Islet precursor cell (in vitro differentiated cells): ENCODE measurements around the gene FLVCR1.
"Not testable (repeated sequence)": the region's sequence is repeated elsewhere in the genome, so short reads cannot be mapped to it uniquely, and the experiment has no call there.

ENCODE experiments used
- DNase-seq: peaks from one replicate; pipeline ENCODE4 v3.0.0-alpha.2; 2018

The FLVCR1 gene

GRCh38 chr1:212860713-212861581 lies 2.9 kb downstream of the FLVCR1 start:
- DNase-seq = no peak

DNA sequence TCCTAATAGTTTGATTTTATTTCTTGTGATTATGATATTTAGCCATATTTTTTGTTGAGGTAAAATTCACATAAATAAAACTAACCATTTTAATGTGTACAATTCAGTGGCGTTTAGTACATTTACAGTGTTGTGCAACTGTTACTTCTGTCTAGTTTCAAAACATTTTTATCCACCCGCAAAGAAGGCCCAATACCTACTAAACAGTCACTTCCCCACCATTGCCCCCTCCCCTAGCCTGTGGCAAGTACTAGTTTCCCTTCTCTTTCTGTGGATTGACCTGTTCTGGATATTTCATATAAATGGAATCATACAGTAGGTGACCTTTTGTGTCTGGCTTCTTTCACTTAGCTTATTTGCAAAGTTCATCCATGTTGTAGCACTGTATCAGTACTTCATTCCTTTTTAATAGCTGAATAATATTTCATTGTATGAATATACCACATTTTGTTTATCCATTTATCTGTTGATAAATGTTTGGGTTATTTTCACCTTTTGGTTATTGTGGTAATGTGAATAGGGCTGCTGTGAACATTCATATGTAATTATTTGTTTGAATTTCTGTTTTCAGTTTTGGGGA lies 4.1 kb downstream of the FLVCR1 start:
- no peak for DNase-seq

DNA sequence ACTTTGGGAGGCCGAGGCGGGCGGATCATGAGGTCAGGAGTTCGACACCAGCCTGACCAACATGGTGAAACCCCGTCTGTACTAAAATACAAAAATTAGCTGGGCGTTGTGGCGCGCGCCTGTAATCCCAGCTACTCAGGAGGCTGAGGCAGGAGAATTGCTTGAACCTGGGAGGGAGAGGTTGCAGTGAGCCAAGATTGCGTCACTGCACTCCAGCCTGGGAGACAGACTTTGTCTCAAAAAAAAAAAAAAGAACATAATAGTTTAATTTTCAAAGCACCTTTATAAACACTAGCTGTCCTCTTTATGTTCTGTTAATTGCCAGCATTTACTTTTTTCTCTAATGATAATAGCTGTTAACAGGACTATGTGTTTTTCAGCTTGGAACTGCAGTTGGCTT lies 5.3 kb downstream of the FLVCR1 start:
- DNase-seq = not testable (repeated sequence)

DNA sequence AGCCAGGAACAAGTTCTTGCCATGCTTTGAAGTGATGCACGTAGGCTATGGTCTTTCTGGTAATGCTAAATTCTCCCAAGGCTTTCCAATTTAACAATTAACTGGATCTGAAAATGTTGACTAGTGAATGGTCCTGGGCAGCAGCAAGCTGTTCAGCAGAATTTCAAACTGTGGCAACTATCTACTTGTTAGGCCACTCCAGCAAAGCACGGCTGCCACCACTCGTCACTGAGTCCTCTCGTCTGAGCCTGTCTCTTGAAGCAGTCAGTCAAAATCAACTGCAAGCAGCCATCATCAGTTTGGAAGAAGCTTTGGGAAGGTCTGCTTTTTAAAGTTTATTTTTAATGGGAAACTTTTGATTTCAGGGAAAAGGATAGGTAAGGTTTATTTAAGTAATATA lies 6.1 kb downstream of the FLVCR1 start:
- no peak for DNase-seq

DNA sequence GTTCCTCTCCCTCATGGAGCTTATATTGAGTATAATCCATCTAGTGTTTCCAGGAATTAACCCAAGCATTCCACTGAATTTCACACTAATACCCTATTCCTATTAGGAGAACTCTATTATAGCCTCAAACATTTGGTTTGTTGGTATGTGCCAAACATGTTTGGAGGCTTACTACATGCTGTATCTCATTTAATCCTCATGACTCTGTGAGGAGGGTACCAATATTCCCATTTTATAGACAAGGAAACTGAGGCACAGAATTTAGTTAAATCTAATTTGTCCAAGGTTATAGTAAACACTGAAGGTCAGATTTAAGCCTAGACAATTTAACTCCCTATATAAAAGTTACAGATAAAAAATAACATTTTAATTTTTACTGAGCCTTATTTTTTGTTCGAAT lies 9.1 kb downstream of the FLVCR1 start:
- no peak for DNase-seq

DNA sequence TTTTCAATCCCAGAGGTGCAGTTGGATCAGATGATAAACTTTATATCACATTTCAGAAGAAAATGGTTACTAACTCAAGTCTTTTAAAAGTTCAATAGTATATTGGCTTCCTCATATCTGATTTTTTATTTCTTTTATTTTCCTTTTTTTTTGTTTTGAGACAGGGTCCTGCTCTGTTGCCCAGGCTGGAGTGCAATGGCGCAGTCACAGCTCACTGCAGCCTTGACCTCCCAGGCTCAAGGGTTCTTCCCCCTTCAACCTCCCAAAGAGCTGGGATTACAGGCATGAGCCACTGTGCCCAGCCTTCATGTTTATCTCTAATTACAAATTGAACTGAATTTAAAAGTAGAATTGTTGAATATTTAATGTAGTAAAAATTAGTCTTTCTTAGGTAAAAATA lies 13.9 kb downstream of the FLVCR1 start:
- no peak for DNase-seq

- DNase-seq = no peak
Observed at GRCh38 chr1:212873518-212873917, 15.4 kb downstream of the FLVCR1 start.

- no peak for DNase-seq
Observed at GRCh38 chr1:212878418-212878817, 20.3 kb downstream of the FLVCR1 start.

DNA sequence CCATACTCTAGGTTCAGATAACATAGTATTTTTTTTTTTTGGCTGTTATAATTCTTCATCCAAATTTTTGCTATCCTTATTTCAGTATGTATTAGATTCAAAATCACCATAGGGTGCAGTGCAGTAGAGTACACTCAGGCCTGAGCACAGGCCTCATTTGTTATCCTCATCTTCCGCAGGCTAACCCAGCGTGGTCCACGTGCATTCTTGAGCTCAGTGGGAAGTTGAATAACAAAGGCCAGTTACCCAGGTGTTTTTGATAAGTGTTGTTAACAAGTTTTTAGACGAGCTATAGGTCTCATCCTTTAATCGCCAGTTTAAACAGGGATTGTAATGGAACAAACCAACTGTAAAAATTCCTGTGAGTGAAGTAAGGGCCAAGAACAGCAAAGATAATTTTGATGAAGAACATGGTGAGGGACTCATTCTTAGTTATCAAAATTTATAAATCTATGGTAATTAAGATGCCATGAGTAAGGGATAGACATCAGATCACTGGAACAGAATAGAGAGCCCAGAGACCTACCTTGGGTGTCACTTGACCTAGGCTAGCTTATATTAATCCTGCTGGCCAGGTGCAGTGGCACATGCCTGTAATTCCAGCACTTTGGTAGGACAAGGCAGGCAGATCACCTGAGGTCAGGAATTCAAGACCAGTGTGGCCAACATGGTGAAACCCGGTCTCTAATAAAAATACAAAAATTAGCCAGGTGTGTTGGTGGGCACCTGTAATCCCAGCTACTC lies 22.0 kb downstream of the FLVCR1 start:
- no peak for DNase-seq

GRCh38 chr1:212884592-212884991 lies 26.5 kb downstream of the FLVCR1 start:
- DNase-seq = no peak

DNA sequence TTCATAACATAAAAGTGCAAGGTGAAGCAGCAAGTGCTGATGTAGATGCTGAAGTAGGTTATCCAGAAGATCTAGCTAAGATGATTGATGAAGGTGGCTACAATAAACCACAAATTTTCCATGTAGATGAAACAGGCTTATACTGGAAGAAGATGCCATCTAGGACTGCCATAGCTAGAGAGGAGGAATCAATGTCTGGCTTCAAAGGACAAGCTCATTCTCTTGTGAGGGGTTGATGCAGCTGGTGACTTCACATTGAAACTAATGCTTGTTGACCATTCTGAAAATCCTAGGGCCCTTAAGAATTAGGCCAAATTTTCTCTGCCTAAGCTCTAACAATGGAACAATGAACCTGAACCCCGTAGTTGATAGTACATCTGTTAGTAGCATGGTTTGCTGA lies 34.0 kb downstream of the FLVCR1 start:
- no peak for DNase-seq

GRCh38 chr1:212899845-212900244 lies 41.8 kb downstream of the FLVCR1 start:
- no peak for DNase-seq

DNA sequence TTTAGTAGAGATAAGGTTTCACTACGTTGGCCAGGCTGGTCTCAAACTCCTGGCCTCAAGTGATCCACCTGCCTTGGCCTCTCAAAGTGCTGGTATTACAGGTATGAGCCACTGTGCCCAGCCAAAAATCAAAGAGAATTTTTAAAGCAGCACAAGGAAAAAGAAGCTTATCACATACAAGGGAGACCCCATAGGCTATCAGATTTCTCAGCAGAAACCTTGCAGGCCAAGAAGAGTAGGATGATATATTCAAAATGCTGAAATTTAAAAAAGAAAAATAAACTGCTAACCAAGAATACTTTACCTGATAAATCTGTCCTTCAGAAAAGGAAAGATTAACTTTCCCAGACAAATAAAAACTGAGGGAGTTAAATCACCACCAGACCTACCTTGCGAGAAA lies 43.2 kb downstream of the FLVCR1 start:
- DNase-seq = no peak

GRCh38 chr1:212902054-212902453 lies 44.0 kb downstream of the FLVCR1 start:
- no peak for DNase-seq

GRCh38 chr1:212903664-212904063 lies 45.6 kb downstream of the FLVCR1 start:
- no peak for DNase-seq

DNA sequence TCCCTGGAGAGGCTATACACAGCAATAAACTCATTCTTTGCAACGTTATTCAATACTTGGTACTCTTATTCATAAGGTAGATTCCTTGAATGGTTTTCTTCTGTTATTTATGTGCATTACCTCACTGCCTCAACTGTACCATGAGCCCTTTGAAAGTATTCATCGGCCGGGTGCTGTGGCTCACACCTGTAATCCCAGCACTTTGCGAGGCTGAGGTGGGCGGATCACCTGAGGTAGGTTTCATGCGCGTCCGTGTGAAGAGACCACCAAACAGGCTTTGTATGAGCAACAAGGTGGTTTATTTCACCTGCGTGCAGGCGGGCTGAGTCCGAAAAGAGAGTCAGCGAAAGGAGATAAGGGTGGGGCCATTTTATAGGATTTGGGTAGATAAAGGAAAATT lies 50.0 kb downstream of the FLVCR1 start:
- DNase-seq = not testable (repeated sequence)

DNA sequence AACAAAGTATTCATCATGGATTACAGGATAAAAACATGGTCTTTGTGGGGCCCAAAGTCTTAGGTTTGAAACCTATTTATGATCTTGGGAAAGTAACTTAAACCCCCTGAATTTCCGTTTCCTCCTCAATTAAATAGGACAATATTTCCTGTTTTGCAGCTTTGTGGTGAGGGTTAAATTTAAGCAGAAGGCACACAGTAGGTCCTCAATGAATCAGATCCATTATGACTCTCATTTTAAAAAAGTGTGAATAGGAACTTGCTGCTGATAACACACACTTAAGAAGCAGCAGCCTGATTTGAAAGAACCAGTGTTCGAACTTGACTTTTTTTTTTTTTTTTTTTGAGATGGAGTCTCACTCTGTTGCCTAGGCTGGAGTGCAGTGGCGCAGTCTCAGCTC lies 50.9 kb downstream of the FLVCR1 start:
- no peak for DNase-seq

DNA sequence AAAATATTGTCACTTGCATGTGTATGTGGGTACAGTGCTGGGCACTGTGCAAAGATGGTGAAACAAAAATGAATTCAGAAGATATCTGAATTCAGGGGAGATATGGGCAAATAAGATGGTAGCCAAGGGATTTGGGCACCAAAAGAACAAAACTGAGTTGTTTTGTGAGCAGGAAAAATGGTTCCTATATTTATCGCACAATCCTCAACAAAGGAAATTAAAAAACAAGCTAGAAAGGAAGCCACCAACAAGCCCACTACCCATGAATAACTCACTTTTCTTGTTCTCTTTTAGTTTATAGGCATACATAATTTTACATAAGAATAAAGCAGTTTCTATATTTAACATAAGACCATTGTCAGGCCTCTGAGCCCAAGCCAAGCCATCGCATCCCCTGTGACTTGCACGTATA lies 51.6 kb downstream of the FLVCR1 start:
- DNase-seq = no peak

DNA sequence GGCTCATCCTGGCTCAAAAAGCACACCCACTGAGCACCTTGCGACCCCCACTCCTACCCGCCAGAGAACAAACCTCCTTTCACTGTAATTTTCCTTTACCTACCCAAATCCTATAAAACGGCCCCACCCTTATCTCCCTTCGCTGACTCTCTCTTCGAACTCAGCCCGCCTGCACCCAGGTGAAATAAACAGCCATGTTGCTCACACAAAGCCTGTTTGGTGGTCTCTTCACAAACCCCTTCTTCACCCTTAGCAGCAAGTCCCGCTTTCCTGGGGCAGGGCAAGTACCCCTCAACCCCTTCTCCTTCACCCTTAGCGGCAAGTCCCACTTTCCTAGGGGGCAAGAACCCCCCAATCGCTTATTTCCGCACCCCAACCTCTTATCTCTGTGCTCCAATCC lies 52.1 kb downstream of the FLVCR1 start:
- DNase-seq = not testable (repeated sequence)

DNA sequence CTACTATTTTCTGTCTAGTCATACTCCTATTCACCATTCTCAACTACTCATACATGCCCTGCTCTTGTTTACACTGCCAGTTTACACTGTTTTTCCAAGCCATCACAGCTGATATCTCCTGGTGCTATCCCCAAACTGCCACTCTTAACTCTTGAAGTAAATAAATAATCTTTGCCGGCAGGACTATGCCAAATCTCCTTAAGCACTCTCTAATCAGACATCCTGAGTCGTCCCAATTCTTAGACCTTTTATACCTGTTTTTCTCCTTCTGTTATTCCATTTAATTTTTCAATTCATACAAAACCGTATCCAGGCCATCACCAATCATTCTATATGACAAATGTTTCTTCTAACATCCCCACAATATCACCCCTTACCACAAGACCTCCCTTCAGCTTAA lies 55.6 kb downstream of the FLVCR1 start:
- DNase-seq = not testable (repeated sequence)

GRCh38 chr1:212914110-212914509 lies 56.0 kb downstream of the FLVCR1 start:
- not testable (repeated sequence) for DNase-seq

DNA sequence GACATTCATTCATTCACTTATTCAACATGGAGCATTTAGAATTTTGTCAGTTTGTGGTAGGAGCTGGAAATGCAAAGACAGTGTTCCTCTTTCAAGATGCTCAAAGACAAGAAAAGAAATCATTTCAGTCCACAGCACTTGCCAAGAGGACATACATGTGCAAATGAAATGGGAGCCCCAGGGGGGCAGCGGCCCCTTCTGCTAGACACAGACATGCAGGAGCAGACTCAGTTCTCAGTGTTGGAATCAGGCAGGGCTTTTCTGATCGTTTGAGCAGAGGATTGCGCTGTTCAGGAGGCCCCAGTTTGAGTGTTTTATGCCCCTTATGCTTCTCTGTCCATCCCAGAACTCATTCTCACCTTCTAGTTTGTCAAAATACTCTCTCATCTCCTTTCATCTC lies 56.7 kb downstream of the FLVCR1 start:
- DNase-seq = no peak

- DNase-seq = peak; percentile 71
Observed at GRCh38 chr1:212915245-212916091, 57.4 kb downstream of the FLVCR1 start.
